Nucleus accumbens (tissue), 56 donors: ENCODE data around the gene KPNA6.

ENCODE experiments used
- DNase-seq, 56 donors: peaks; one replicate each; lab custom pipeline; 2025; lab: John Stamatoyannopoulos, UW

Gene KPNA6

DNA sequence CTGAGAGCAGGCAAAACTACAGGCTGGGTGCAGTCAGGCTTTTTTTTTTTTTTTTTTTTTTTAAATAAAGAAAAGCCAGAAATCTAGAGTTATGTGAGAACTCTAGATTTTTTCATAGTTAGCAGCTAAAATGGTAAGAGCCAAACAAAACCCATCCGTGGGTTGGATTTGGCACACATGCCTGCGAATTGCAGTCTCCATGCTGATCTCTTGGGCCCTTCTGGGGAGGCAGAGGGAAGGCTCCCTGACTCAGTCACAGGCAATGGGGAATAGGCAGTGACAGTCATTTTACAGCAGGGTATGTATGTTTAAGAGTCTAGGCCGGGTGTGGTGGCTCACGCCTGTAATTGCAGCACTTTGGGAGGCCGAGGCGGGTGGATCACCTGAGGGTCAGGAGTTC is 74.2 kb downstream of the KPNA6 start:
- DNase-seq: no peak

DNA sequence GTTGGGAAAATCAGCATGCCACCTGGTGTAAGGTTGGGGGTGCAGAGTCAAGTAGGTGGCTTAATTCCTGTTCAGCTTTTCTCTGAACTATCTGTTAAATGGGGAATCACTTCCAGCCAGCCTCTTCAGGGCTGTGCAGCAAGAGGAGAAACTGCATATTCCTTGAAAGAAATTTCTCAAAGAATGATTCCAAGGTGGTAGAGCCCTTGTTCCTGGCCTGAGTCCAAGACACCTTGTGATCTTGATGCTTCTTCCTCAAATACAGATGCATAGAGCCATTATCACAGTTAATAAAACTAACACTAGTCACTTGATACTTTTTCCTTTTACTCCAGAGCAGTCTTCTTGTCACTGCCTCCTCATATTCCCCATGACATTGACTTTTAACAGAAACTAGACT is 76.8 kb downstream of the KPNA6 start:
- DNase-seq: no peak

DNA sequence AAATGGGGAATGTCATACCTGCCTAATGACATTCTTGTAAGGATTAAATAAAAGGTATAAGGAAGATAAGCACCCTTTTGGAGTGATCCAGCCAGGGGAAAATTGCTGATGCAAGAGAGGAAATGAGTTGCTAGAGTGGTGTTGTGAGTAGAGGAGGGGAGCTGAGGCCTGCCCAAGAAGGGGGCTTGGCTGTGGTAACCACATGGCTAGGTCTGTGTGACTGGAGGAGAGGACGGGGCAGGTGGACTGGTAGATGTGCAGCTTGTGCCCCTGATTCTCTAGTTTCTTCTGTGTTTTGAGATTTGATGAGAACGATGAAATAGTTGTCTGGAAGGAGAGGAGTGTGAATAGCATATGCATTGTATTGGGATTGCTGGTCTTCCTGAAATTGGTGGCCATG is 78.2 kb downstream of the KPNA6 start:
- DNase-seq: no peak

DNA sequence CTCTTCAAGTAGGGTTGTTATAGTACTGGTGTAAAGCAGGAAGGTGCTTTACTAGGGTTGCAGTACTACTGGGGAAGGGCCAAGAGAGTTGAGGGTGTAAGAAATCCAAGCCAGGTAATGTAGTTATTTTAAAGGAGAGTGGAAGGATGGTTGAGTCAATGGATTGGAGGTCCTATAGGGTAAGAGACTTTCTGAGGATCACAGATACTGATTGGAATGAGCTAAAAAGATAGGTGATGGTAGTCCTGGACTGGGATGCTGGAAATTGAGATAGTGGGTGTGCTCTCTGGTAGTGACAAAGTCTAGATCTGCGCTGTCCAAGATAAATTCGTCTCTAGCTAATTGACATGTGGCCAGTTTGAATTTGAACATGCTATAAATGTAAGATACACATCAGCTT is 78.6 kb downstream of the KPNA6 start:
- DNase-seq: no peak

DNA sequence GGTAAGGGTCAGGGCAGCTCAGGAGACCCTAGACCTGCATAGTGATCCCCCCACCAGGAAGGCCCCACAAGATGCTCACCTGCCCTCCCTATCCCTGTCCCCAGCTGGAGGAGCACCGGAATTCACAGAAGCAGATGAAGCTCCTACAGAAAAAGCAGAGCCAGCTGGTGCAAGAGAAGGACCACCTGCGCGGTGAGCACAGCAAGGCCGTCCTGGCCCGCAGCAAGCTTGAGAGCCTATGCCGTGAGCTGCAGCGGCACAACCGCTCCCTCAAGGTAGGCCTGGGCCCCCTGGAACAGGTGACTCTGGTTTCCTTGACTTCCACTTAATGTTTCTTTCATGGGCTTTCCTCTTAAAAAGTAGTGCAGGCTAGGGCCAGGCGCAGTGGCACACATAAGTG is 80.0 kb downstream of the KPNA6 start:
- no peak for DNase-seq

DNA sequence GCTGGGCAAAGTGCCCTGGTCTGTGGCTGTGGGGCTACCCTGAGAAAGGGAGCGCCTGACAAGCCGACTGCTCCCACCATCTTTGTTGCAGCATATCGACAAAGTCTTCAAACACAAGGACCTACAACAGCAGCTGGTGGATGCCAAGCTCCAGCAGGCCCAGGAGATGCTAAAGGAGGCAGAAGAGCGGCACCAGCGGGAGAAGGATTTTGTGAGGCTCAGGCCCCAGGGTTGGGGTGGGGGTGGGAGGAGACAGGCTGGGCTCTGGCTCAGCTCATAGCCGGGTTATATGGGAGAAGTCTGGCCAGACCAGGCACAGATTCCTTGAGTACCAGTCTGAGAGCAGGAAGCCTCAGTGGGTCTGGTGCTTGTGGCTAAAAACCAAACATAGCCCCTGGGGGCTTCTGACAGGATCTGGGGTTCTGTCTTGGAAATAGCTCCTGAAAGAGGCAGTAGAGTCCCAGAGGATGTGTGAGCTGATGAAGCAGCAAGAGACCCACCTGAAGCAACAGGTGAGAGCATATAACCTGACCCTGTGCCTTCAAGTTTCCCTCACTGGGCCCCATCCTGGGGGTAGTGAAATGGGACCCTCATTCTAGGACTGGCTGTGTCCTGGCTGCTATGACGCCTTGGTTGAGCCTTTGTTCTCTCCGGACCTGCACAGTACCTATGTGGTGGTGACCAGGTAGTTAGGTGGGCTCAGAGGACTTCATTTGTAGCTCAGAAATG is 84.5 kb downstream of the KPNA6 start:
- no peak for DNase-seq

DNA sequence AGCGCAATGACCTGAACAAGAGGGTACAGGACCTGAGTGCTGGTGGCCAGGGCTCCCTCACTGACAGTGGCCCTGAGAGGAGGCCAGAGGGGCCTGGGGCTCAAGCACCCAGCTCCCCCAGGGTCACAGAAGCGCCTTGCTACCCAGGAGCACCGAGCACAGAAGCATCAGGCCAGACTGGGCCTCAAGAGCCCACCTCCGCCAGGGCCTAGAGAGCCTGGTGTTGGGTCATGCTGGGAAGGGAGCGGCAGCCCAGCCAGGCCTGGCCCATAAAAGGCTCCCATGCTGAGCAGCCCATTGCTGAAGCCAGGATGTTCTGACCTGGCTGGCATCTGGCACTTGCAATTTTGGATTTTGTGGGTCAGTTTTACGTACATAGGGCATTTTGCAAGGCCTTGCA is 87.1 kb downstream of the KPNA6 start:
- no peak for DNase-seq

DNA sequence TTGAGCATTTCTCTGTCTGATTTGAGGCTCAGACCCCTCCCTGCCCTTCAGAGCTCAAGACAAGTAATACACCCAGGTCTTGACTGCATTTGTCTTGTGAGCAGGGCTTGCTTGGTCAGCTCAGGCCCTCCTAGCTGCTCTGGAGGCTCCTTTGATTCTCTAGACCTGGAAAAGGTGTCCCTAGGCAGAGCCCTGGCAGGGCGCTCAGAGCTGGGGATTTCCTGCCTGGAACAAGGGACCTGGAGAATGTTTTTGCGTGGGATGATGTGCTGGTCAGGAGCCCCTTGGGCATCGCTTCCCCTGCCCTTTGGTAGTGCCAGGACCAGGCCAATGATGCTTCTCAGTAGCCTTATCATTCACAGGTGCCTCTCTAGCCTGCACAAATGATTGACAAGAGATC is 87.7 kb downstream of the KPNA6 start:
- no peak for DNase-seq

DNA sequence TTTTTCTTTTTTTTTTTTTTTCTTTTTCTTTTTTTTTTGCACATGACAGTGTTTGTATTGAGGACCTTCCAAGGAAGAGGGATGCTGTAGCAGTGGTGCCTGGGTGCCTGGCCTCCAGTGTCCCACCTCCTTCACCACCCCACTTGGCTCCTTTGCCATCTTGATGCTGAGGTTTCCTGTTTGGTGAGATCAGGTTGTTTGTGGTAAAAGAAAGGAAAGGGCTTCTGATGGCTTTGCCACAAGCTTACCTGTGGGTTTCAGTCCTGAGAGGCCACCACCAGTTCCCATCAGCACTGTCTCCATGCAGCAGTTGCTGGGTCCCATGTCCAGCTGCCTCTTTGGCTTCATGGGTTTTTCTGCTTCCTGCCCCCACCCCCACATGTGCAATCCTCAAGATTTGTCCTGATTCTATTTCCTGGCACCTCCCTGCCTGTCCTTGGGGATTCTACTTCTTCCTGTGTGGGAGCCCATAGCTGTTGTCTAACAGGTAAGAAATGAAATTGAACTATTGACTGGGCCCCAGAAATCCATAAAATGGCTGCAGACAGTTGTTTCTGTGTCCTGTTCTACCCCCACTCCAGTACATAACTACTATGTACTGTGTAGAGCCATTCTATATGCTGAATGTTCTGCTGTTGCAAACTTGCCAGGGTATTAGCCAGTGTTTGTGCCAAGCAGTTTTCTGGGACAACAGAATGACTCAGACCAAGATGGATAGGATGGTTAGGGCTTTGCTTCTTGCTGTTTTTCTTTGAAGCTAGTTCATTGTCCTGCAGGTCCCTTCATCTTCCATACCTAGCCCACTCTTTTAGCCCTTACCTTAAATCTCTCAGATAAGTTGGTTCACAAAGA is 88.3 kb downstream of the KPNA6 start:
- no peak for DNase-seq

DNA sequence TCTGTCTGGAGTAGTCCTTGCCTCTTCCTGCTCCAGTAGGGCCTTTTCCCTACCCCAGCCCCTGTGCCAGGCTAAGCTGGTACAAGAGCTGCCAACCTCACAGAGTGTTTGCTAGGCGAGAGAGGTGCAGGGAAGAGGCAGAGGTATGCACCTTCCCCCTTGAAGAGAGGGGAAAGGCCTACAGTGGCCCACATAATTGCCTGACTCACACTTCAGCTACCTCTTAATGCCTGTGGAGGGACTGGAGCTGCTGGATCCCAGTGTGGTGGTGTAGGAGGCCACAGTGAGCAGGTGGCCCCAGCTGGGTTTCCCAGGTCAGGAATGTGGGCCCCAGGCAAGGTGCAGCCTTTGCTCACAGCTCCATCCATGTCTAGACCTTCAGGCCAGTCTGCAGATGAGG is 89.2 kb downstream of the KPNA6 start:
- no peak for DNase-seq

DNA sequence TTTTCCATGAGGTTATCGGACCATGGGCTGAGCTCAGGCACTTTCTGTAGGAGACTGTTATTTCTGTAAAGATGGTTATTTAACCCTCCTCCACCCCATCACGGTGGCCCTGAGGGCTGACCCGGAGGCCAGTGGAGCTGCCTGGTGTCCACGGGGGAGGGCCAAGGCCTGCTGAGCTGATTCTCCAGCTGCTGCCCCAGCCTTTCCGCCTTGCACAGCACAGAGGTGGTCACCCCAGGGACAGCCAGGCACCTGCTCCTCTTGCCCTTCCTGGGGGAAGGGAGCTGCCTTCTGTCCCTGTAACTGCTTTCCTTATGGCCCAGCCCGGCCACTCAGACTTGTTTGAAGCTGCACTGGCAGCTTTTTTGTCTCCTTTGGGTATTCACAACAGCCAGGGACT is 90.0 kb downstream of the KPNA6 start:
- DNase-seq: no peak

DNA sequence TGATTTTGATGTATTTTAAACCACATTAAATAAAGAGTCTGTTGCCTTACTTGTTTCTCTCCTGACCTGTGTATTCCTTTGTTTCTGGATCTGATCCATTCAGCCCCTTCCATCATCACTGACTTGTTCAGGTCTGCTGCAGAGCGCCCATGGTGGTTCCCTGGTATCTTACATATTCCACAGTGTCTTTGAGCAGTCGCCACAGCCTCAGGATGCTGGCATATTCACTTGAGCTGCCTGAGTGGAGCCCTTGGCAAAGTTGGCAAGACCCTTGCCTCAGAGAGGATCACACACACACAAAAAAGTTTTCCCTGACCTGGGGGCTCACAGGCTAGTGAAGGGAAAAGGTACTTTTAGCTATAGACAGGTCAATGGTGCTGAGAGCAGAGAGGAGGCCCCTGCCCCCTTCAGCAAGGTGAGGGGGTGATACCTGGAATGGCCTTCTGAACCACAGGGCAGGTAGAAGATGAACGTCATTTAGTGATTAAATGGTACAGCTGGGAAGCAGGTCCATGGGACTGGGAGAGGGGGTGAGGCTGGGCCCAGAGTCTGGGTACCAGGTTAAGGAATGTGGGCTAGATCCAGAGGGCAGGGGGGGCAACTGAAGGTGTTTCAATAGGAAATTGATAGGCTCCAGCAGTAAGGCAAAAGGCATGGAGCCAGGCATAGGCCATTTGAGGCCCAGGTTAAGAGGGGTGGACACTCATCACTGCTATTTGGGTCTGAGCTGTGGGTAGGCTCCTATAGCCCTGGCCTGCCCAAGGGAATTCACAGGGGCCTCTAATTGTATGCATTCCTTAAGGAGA is 90.6 kb downstream of the KPNA6 start:
- DNase-seq: no peak

DNA sequence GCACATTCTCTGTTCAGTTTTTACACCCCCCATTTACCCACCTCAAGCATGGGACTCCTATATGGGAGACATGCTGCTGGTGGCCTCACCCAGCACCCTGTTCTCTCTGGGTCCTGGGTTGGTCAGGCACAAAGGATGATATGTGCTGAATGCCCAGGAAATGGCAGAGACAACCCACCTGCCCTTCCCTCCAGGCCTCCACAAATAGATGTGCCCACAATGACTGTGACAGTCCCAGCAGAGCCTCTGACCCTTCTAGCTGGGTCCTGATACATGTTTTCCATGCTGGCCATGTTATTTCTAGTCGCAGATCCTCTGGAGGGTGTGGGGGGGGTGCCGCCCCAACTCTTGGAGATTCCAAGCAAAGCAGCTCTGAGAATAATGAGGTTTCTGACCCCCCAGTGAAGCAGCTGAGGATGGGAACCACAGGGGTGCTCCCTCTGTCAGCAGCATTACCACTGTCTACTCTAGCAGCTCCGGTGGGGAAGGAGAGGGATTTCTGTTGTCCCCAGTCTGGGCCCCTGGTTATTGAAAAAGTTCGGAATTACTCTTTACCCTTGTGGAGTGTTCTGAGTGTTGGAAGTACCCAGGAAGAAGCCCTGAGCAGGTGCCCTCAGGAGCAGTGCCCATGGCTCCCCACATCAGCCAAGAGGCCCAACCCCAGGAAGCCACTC is 91.3 kb downstream of the KPNA6 start:
- no peak for DNase-seq

DNA sequence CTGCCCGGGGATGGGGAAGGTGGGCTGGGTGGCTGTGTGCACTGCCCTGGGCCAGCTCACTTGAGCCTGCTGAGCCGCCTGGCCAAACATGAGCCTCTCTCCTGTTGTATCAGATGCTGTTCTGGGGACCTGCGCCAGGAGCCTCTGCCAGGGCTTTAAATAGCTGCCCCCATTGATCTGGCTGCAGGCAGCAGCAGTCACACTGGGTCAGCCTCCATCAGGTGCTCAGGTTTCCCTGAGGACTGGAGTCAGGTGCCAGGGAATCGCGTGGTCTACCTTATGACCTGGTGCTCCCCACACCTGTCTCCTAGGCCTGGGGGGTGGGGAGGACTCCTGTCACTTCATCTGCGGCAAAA is 91.8 kb downstream of the KPNA6 start:
- DNase-seq: peak in 23 of 56 donors; percentile 4 to 52 (median 28)

DNA sequence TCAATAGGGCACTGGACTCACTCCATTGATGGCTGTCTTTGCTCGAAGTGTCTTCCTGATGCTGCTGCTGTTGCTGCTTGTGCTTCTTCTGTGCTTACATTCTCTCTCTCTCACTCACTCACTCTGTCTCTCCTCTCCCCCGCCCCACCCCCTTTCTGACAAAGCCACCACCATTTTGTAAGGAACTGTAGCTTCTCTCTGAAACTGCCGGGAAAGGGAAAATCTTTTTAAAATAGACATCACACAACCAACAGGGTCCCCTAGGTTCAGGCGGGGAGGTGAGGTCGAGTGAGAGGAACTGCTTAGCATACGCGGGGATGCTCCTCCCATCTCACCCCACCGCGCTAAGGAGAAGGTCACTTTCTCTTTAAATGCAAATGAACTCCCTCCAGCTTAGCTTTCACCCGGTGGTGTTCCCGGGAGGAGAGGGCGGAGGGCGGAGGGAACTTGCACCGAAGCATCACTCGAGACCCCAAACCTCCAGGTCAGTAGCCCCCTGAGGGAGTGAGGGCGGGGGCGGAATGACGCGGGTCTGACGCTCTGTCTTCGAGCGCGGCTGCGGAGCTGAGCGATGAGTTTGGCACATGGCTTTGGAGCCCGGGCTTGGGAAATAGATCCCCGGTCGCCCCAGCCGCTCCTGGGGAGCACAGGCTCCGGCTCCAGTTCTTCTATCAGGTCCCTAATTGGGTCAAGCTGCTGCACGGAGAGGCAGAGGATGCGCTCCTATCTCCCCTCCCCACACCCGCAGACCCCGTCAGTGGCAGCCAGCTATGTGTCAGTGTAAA is 92.6 kb downstream of the KPNA6 start, which contains the start of gene CCDC28B:
Gene CCDC28B (plus strand): TSS at position 370 of the 785 bp plus-strand sequence. CDS start 1,341 bp downstream, outside the sequence.
- DNase-seq: peak in 51 of 56 donors; percentile 21 to 81 (median 49)

DNA sequence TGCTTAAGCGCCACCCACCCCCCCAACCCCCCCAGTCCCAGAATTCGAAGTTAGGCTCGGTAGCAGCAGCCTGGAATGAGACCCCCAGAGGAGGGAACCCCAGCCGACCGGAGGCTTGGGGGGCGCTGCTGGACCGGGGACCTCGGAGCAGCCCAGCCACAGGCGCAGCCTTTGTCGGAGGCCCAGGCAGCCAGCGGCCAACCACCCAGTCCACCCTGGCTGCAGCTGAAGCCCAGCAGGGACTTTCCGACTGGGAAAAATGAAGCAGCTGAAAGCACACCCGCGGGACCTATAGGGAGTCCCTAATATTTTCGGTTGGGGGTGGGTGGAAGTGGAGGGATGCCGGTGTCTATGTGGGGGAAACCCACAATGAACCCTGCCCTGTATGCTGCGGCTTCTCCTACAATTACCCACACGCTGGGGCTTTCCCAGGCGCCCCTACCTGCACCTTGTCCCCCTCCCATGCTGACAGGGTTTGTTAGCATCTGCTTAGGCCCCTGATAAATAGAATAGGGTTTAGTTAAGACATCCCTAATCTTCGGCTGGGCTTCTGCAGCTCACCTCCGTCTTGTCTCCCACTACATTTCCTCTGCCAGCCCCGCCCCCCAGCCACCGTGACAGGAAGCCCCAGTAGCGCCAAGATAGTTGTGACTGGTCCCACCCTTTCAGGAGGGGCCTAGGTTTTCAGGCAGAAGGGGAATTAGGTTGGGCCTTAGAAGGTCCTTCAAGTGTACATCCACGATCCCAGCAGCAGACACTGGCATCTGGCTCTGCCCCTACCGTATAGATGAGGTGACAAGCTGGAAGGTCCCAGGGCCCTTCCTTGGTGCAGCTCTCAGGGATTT is 93.4 kb downstream of the KPNA6 start:
- DNase-seq: peak in 46 of 56 donors; percentile 15 to 84 (median 49)

DNA sequence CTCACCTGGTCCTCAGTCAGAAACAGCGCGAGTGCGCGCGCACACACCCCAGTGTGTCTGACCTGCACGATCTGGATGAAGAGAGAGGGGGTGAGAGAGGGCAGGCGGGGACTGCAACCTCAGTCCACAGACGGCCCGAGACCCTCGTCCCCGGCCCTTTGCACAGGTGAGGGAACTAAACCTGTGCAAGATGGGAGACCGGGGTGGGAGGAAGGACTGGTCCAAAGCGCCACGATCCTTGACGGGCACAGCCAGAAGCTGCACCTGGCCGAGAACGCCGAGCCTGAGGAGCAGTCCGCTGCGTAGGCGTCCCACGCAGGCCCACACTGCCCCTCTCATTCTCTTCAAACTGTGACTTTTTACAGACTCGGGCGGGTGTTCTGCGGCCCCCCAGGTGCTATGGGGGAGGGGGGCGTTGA is 97.1 kb downstream of the KPNA6 start:
- peak in 3 of 56 donors; percentile 22 to 36 (median 33) for DNase-seq
